ENCODE data around the gene LAMA5.

The LAMA5 gene

DNA sequence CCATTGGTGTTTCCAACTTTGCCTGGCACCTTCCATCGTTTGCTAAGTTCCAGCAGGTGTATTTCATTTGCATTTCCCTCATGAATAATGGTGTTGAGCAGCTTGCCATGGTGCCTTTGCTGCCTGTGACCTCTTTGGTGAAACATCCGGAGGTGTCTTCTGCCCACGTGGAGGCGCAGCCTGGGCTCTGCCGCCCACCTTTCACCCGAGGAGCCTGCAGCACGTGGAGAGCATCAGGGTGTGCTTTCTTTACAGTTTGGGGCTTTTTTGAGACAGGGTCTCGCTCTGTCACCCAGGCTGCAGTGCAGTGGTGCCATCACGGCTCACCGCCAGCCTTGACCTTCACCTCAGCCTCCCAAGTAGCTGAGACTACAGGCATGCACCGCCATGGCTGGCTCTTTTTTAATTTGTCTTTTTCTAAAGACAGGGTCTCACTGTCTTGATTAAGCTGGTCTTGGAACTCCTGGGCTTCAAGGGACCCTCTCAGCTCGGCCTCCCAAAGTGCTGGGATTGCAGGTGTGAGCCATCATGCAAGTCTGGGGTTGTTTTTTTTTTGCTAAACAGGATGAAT lies 67.4 kb downstream of the LAMA5 start:
- DNase-seq = no peak

DNA sequence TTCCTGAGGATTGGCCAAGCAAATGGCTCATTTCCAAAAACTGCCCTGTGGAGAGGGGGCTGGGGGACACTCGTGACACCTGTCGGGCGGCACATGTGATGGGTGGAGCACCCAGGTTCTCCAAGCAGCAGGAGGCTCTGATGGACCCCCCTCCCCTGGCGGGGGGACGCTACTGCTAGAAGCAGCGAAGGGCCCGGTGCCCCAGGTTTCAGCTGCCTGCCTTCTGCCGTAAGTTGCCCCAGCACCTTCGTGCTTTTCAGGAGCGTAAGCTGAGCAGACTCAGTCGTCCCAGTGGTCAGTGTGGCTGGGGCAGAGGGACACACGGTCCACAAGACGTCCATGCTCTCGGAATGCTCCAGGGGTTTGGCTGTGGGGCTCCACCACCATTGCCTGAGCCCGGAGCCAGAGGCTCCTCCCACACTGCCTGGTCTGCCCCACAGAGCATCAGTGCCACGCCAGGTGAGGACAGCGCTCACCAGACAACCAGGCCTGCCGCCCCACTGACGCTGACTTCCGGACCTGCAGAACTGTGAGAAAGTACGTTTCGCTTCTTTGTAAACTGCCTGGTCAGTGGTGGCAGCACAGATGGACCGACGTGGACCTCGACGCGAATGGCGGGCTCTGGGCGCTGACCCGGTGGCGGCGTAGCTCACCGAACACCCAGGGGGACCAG lies 68.4 kb downstream of the LAMA5 start:
- DNase-seq = no peak

DNA sequence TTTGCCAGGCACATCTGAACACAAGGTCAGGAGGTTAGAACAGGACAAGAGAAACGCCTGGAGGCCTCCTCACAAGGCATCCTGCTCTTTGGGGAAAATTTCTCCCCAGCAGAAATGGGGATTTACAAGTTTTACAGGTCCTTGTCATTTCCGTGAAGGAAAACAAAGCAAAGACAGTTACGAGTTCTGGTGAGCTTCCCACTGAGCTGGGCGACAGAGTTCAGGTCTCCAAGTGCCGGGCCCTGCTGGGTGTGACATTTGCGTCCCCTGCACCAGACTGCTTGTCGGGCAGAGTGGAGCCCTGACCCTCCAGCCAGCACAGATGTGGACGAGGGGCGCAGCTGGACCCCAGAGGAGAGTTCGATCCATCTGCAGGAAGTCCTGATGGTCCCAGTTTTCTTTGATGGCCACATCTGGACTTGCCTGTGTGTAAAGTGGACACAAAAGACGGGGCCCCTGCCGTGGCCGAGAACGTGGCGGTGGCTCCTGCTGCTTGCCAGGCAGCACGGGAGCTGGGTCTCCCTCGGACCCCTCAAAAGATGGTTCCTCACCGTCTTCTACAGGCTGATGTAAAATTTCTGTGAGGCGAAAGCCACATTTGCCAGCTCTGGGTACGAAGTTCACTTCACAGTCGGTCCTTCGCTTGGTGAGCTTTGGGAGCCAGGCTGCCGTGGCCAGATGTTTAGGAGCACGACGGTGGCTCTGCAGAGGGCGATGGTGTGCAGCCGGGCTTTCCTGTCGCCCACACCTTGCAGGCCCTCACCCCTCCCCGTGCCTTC lies 69.5 kb downstream of the LAMA5 start:
- no peak for DNase-seq

DNA sequence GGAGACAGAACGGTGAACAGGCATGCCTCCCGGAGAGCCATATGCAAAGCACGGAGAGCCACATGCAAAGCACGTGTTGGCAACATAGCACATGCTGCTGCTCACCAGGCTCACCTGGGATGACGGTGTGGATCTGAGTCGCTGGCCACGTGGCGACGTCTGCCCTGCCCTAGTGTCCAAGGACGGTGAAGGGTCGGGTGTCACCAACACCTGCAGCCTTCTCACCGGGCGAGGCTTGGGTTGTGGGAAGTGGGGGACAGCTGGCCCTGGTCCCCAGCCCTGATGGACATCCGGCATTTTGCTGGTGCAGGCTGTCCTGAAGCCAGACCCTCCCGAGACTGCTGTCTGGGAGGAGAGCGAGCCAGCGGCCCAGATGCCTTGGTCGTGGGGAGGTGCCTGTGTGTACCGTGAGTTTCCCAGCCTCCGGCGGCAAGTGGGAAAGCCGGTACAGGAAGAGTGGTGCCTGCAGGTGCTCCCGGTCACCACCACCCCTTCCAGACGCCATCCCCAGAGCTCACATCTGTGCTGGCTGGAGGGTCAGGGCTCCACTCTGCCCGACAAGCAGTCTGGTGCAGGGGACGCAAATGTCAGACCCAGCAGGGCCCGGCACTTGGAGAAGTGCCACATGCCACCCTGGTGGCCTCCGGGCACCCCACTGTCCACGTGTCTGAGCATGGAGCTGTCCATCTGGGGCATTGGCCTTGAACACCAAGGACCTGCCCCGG lies 70.2 kb downstream of the LAMA5 start:
- DNase-seq = no peak

DNA sequence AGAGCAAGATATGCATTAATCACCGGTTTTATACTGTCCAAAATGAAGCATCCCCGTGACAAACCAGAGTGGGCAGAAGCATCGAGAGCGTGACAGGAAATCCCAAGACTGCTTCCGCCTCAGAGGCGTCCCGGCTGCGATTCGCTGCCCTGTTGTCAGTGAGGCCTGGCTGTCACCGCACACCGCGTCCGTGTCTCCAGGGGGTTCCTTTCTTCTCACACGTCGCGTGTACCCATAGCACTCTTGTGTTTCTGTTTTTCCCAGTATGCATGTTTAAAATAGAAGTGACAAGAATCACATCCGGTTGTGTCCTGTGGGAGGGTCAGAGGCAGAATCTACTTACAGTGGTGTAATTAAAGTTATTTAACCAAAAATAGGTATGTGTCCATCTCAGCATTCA lies 72.6 kb downstream of the LAMA5 start:
- DNase-seq = no peak

DNA sequence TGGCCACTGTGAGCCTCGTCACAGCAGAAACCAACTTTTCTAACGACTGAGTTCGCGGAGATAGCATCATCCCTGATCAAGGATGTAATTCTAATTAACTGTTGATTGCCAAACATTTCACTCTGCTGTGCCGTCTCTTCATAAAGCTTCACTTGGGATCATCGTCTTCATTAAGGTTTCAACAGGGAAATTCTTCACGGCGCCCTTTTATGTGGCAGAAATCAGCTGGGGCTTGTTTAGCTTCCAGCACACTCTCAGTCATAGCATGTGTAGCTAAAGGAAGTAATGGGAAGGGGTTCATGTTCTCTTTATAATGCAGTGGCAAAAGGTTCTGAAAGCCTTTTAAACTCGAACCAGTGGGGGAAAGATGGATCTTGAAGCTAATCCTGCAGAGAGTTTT lies 73.2 kb downstream of the LAMA5 start:
- DNase-seq = no peak

DNA sequence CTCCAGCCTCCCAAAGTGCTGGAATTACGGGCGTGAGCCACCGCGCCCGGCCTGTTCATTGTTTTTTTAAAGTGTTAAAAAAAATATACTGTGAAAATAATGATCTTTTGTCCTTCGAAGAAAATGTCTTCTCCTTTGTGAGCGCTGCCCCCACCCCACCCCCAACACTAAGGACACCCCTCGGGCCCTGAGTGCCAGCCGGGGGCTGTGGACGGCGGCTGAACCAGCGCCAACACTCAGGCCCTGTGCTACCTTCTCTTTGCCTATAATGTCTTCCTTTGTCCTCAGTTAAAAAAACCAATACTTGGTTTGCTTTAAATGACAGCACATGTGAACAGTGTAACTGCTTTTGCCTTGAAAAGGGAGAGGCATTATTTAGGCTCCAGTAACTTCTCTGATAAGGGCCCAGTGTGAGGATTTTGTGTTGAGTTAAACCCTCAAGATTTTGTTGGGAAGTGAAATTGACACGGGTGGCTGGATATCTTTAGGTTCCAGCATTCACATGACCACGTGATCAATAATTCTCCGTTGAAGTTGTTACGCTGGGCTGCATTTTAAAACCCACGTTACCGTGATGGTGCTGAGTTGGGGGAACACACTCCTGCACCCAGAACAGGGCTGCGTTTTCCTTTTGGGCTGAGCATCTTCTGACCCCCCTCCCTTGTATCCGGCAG lies 73.9 kb downstream of the LAMA5 start:
- no peak for DNase-seq

DNA sequence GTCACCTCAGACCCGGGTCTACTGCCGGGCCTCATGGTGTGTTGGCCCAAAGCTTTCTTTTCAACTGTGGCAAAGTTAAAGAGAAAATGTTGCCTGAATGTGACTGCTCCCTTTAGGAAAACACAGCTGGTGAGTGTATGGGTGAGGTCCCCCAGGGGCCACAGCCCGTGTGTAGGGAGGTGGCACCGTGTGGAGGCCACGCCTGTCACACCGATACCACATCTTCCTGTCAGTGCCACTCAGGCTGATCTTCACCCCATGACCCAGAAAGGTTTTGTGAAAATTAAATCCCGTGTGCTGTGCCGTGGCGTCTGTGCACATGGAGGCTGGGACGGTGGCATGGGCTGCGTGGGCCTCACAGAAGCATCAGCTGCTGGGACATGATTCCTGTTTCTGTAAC lies 75.0 kb downstream of the LAMA5 start:
- no peak for DNase-seq

DNA sequence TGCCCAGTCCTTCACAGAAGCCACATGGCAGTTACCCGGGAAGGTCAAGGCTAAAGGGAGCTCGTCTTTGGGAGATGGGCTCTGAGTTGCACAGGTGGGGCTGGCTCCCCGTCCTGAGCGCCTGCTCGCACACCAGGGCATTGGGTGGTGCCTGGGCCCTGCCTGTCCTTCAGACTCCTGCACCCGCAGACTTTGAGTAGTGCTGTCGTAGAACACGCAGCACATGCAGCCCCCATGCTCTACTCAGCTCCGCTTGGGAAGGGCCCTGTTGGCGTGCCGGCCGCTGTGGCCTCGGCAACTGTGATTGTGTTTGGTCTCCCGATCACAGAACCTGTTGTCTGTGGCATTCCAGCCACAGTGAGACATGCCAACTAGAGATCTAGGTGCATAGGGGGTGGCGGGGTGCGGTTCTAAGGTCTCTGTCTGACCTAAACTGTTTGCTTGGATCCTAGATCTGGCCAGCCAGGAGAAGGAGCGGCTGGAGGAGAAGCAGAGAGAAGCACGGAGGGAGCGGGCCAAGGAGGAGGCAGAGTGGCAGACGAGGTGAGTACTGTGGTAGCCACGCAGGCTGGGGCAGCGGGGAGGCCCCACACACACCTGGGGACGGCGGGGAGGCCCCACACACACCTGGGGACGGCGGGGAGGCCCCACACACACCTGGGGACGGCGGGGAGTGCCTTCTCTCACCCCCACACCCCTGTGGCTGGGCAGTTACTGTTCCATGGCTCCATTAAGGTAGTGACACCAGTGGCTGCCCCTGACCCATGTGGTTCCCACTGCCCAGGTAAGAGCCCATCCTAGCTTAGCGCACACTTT lies 75.7 kb downstream of the LAMA5 start:
- DNase-seq = no peak

DNA sequence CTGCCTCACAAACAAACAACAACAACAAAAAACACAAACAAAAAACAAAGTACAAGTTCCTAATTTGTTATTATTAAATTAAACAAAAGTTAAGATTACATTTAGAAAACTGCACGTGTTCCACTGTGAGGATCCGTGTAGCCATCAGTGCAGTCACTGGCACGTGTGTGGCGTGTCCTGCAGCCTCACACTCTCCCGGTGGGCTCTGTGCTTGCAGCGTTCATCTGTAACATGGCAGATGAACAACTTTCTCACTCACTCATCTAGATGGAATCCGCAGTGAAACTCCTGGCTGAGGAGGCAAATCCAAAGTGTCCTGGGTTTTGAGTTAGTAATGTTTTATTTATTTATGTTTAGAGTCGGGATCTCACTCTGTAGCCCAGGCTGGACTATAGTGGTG lies 77.2 kb downstream of the LAMA5 start:
- DNase-seq = no peak

DNA sequence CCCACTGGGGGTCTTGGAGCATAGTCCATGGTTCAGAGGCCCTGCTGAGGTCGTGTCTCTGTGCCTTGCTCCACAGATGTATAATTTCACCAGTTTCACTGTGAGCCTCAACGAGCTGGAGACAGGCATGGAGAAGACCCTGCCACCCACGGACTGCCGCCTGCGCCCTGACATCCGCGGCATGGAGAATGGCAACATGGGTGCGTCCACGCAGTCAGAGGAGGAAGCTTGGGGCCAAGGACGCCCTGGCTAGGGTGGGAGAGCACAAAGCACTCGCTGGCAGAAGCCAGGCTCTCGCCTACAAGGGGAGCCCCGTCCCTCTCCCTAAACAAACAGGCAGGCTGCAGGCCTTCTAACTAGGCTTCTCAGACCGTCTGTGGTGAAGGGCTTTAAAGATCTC lies 78.0 kb downstream of the LAMA5 start:
- no peak for DNase-seq

DNA sequence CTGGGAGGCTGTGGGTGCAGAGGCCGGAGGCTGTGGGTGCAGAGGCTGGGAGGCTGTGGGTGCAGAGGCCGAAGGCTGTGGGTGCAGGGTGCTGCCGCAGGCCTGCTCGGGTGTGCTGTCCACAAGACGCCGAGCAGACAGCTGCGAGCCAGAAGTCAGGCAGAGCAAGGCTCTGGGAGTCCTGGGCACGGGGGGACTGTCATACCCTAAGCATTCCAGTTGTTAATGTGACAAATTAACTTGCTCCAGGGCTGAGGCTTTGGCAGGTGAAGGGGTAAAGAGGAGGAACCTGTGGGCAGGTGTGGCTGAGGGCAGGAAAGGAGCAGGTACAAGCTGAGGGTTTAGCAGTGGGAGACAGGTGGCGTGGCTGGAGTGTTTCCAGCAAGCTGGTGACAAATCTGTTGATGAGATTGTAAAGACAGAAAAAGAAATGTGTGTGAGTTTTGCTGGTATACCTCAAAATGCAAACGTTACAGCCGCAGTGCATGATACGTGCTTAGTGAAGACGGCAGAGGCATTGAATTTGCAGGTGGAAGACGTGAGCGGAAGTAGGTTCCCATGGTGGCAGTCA lies 78.5 kb downstream of the LAMA5 start:
- no peak for DNase-seq

DNA sequence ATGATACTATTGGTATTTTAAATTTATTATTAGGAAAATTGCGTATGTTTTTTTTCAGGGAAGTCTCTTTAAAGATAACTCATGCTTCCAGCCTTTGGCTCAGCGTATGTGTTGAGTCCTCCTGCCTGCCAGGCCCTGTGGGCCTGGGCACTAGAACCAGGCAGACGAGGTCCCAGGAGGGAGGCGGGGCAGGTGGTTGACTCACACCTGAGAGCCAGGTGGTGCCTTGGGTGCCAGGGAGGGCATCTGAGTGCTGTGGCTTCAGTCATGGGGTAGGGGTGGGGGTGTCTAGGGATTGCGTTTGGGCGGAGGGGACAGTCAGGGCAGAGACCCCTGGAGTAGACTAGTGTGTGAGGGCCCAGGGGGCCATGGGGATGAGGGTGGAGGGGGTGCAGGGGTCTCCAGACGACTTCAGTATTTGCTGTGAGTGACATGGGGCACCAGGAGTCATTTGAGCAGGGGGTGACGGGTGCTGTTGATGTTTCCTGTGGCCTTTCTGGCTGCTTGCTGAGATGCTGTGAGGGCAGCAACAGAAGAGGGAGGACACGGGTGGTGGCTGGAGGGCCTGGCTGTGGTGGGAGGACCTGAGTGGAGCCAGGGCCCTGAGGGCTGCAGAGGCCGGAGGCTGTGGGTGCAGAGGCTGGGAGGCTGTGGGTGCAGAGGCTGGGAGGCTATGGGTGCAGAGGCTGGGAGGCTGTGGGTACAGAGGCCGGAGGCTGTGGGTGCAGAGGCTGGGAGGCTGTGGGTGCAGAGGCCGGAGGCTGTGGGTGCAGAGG lies 79.2 kb downstream of the LAMA5 start:
- DNase-seq = no peak

DNA sequence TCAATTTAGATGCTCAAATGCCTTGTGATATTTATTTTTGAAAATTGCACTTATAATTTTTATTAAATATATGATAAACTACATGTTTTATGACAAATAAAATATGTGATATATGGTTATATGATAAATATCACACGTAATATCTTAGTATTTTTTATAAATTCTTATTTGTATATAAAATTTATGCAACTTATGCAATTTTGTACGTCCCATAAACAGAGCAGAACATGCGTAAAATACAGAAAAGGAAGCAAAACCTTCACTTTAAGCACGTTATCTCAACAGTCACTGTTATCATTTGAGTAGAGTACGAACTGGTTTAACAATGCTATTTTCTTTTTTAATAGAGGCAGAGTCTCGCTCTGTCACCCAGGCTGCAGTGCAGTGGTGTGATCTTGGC lies 80.0 kb downstream of the LAMA5 start:
- DNase-seq = no peak

DNA sequence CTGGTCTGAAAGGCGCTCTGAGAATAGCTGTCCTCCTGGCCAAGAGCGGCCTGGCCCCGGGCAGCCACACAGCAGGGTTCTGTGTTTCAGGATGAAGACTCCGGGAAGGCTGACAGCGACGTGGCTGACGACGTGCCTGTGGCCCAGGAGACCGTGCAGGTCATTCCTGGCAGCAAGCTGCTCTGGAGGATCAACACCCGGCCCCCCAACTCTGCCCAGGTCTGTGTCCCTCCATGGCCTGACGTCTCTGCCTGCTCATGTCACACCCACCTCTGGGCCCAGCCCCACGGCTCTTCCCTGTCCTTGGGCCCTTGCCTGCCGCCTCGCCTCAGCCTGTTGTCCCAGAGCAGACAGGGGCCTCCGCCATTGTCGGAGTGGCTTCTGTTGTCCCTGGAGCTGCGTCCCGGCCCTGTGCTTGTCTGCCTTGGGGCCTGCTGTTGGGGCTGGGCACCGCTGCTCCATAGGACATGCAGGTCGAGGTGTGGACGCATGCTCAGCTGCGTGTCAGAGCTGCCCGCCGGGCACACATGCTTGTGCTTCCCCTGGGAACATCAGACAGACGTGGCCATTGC lies 80.5 kb downstream of the LAMA5 start:
- DNase-seq = no peak

DNA sequence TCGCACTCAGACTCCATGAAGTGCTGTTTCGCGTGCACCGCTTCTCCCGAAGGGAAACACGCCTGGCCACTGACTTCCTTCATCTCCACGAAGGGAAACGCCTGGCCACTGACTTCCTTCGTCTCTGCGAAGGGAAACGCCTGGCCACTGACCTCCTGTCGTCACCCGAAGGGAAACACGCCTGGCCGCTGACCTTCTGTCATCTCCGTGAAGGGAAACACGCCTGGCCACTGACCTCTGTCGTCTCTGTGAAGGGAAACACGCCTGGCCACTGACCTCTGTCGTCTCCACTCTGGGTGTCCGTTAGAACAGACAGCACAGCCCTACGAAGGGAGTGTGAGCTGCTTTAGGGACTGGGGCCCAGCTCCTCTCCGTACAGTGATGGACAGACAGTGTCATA lies 81.4 kb downstream of the LAMA5 start:
- no peak for DNase-seq

DNA sequence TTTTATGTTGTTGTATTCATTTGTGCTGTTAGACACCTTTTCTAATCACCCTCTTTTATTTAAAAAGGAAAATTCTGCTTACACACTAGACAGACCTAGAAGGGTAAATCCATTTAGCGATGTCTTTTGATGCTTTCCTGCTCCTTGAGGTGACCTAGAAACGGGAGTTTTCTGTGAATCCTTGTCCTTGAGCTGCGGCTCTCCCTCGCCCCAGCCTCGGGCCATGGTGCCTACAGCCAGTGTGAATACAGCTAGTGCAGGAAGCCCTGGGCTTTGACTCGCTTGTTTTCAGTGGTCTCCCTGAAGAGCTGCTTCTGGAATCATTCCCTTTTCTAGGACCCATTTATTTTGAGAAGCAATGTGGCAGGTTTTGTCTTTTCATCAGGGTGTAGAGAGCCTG lies 82.0 kb downstream of the LAMA5 start:
- no peak for DNase-seq

DNA sequence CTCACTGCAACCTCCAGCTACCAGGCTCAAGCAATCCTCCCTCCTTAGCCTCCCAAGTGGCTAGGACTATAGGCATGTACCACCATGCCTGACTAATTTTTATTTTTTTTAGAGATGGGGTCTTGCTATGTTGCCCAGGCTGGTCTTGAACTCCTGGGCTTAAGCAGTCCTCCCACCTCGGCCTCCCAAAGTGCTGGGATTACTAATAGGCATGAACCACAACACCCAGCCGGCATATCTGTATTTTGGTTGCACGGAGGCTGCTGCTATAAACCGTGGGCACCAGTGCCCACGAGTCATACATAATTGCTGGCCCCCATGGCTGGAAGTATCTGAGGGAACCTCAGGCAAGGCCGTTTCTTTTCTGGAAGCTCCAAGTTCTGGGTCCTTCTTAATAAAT lies 82.7 kb downstream of the LAMA5 start:
- DNase-seq = no peak

DNA sequence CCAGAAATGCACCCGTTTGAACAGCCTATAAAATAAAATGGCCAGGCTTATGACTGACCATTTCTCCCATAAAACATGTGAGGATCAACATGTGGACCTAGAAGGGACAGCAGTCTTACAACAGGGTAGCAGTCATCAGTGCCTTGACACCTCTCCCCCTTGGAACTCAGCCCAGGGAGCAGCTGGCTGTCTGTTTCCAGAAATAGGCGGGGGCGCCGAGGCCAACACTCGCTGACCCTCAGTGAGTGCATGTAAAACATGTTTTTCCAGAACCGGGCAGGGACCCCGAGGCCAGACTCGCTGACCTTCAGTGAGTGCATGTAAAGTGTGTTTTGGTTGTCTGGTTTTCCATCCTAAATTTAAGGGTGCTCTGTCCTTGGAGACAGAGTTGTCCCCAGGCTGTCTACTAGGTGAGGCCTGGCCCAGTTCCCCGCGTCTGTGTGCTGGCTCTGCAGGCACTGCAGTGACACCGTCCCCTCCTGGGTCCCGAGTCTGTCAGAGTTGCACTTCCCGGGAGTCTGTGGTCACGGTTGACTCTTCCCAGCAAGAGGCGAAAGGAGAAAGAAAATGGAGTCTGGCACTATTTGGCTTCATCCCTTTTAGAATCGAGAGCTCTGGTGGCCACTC lies 84.1 kb downstream of the LAMA5 start:
- DNase-seq = no peak

DNA sequence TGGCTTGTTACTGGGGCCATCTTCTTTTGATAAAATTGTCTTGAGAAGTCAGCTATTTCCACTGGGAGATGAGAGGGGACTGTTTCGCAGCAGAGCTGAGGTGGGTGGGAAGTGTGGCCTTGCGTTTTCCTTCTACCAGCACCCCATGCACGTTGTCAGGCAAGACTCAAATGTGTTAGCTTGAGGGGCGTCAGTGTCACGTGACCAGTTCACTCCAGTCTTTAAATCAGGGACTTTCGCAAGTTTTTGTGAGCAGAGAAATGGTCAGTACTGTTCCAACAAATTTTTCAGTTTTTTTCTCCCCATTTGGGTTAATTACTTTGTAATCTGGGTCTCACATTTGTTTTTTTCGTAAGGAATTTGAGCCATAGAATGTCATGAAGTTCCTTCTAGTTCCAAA lies 85.0 kb downstream of the LAMA5 start:
- no peak for DNase-seq

All from cortex of kidney (tissue), 1 donor.